ENCODE data around the gene MAP3K19. TPM values are rescaled to one million over a fixed set of nuclear protein-coding genes. Genes with fewer than 3 reads are reported as not detected.

MAP3K19 gene
- total RNA-seq, 1 experiment from 2014 or later: not detected

DNA sequence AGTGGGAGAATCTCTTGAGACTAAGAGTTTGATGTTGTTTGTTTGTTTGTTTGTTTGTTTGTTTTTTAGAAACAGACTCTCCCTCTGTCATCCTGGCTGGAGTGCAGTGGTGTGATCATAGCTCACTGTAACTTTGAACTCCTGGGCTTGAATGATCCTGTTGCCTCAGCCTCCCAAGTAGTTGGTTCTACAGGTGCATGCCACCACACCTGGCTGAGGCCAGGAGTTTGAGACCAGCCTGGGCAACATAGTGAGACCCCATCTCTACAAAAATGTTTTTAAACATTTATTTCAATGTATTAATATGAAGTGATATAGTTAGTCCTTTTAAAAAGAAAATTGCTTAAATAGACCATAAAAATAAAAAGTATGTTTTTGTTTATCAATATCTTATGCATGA is 35.6 kb downstream of the MAP3K19 start (continued):
- TF ChIP-seq, protein P1, sequence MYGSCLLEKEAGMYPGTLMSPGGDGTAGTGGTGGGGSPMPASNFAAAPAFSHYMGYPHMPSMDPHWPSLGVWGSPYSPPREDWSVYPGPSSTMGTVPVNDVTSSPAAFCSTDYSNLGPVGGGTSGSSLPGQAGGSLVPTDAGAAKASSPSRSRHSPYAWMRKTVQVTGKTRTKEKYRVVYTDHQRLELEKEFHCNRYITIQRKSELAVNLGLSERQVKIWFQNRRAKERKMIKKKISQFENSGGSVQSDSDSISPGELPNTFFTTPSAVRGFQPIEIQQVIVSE (CRISPR knock-in tag; IDR thresholded peaks at IDR 0.05; ENCODE audit: borderline replicate concordance): no peak
- TF ChIP-seq CREM (CRISPR knock-in tag; IDR thresholded peaks at IDR 0.05): no peak
- no peak for TF ChIP-seq PRRX2 (CRISPR knock-in tag; IDR thresholded peaks at IDR 0.05)
- TF ChIP-seq IRF2 (CRISPR knock-in tag; IDR thresholded peaks at IDR 0.05; ENCODE audit: borderline replicate concordance, low read depth): no peak
- TF ChIP-seq NR2C2 (CRISPR knock-in tag; IDR thresholded peaks at IDR 0.05): no peak
- TF ChIP-seq SOX15 (CRISPR knock-in tag; IDR thresholded peaks at IDR 0.05): no peak
- TF ChIP-seq ZNF219 (CRISPR knock-in tag; IDR thresholded peaks at IDR 0.05; ENCODE audit: borderline replicate concordance): no peak
- TF ChIP-seq OVOL2 (CRISPR knock-in tag; IDR thresholded peaks at IDR 0.05; ENCODE audit: borderline replicate concordance): no peak

DNA sequence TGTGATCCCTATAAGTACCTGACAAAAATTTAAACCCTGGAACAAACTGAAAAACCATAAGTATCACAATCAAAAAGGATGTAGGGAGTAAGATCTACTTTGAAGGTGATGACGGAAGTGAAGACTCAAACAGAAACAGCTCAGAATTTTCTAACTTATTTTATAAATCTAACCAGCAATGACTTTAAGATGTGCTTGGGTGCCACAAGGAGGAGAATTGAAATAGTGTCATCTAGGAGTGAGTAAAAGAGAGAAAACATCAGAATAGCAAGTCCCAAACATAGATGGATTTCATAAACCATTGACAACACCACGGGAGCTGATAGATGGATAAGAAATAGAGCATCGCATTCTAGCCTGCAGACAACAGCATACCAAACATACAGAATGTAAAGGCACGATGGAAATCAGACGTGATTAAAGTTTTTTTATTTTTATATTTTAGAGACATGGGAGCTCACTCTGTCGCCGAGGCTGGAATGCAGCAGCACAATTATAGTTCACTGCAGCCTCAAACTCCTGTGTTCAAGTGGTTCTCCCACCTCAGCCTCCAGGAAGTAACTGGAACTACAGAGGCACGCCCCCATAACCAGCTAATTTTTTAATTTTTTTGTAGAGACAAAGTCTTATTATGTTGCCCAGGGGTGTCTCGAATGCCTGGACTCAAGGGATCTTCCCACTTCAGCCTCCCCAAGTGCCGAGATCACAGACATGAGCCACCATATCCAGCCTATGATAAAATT is 36.9 kb downstream of the MAP3K19 start:
- Mint-ChIP-seq H3K36me3 (no peaks in the 10 kb centered on the region), H3K4me1 (peaks cover 19% of the 10 kb centered on the region), H3K9me3 (no peaks in the 10 kb centered on the region; the same call in 1 of the 2 replicates), H3K27me3 (ENCODE audit: low read depth) (no peaks in the 10 kb centered on the region), H3K4me3 (no peak overlapping the region), H3K27ac (no peak overlapping the region)
- no peak for ATAC-seq
- POLR2A ChIA-PET: interaction anchor here (0.6 kb wide), 1 partner anchor 589 kb away, joined by 3 read pairs; no protein-coding TSS in a partner anchor
- CTCF ChIA-PET: no interaction called here
- DNase-seq (ENCODE audit: low spot score): no peak
- no peak for TF ChIP-seq EMX1 (CRISPR knock-in tag; IDR thresholded peaks at IDR 0.05)

DNA sequence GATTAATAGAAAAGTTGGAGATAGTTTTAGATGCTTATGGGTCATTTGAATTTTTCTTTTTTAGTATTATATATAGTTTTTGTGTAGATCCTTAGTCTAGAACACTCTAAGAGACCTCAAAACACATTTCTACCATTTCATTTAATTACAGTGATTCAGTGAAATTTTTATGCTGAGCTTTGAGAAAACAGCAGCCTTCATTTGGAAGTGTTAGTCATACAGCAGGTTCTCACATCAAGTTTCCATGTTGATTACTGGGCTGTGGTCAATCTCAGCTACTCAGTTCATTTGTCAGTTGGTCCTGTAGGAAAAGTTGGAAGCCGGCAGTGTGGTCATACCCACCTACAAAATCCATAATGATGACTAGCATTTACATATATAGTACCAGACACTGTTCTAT is 37.9 kb downstream of the MAP3K19 start:
- TF ChIP-seq, protein P2, sequence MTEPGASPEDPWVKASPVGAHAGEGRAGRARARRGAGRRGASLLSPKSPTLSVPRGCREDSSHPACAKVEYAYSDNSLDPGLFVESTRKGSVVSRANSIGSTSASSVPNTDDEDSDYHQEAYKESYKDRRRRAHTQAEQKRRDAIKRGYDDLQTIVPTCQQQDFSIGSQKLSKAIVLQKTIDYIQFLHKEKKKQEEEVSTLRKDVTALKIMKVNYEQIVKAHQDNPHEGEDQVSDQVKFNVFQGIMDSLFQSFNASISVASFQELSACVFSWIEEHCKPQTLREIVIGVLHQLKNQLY (CRISPR knock-in tag; IDR thresholded peaks at IDR 0.05): no peak
- no peak for TF ChIP-seq PRRX2 (CRISPR knock-in tag; IDR thresholded peaks at IDR 0.05)
- no peak for TF ChIP-seq ELF4 (CRISPR knock-in tag; IDR thresholded peaks at IDR 0.05; ENCODE audit: low read depth)
- TF ChIP-seq, protein P3, sequence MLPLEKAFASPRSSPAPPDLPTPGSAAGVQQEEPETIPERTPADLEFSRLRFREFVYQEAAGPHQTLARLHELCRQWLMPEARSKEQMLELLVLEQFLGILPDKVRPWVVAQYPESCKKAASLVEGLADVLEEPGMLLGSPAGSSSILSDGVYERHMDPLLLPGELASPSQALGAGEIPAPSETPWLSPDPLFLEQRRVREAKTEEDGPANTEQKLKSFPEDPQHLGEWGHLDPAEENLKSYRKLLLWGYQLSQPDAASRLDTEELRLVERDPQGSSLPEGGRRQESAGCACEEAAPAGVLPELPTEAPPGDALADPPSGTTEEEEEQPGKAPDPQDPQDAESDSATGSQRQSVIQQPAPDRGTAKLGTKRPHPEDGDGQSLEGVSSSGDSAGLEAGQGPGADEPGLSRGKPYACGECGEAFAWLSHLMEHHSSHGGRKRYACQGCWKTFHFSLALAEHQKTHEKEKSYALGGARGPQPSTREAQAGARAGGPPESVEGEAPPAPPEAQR (CRISPR knock-in tag; IDR thresholded peaks at IDR 0.05): no peak
- TF ChIP-seq NFYB (CRISPR knock-in tag; conservative IDR thresholded peaks at IDR 0.05; ENCODE audit: low read depth): no peak
- TF ChIP-seq, protein P4, sequence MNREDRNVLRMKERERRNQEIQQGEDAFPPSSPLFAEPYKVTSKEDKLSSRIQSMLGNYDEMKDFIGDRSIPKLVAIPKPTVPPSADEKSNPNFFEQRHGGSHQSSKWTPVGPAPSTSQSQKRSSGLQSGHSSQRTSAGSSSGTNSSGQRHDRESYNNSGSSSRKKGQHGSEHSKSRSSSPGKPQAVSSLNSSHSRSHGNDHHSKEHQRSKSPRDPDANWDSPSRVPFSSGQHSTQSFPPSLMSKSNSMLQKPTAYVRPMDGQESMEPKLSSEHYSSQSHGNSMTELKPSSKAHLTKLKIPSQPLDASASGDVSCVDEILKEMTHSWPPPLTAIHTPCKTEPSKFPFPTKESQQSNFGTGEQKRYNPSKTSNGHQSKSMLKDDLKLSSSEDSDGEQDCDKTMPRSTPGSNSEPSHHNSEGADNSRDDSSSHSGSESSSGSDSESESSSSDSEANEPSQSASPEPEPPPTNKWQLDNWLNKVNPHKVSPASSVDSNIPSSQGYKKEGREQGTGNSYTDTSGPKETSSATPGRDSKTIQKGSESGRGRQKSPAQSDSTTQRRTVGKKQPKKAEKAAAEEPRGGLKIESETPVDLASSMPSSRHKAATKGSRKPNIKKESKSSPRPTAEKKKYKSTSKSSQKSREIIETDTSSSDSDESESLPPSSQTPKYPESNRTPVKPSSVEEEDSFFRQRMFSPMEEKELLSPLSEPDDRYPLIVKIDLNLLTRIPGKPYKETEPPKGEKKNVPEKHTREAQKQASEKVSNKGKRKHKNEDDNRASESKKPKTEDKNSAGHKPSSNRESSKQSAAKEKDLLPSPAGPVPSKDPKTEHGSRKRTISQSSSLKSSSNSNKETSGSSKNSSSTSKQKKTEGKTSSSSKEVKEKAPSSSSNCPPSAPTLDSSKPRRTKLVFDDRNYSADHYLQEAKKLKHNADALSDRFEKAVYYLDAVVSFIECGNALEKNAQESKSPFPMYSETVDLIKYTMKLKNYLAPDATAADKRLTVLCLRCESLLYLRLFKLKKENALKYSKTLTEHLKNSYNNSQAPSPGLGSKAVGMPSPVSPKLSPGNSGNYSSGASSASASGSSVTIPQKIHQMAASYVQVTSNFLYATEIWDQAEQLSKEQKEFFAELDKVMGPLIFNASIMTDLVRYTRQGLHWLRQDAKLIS (CRISPR knock-in tag; IDR thresholded peaks at IDR 0.05; ENCODE audit: borderline replicate concordance): no peak
- TF ChIP-seq ZNF263 (CRISPR knock-in tag; IDR thresholded peaks at IDR 0.05; ENCODE audit: low read depth): no peak
- TF ChIP-seq OVOL2 (CRISPR knock-in tag; IDR thresholded peaks at IDR 0.05; ENCODE audit: borderline replicate concordance): no peak
- no peak for TF ChIP-seq NFE2L1 (CRISPR knock-in tag; IDR thresholded peaks at IDR 0.05)
- TF ChIP-seq ZNF317 (CRISPR knock-in tag; IDR thresholded peaks at IDR 0.05; ENCODE audit: borderline replicate concordance, low read depth): no peak
- TF ChIP-seq, protein P5, sequence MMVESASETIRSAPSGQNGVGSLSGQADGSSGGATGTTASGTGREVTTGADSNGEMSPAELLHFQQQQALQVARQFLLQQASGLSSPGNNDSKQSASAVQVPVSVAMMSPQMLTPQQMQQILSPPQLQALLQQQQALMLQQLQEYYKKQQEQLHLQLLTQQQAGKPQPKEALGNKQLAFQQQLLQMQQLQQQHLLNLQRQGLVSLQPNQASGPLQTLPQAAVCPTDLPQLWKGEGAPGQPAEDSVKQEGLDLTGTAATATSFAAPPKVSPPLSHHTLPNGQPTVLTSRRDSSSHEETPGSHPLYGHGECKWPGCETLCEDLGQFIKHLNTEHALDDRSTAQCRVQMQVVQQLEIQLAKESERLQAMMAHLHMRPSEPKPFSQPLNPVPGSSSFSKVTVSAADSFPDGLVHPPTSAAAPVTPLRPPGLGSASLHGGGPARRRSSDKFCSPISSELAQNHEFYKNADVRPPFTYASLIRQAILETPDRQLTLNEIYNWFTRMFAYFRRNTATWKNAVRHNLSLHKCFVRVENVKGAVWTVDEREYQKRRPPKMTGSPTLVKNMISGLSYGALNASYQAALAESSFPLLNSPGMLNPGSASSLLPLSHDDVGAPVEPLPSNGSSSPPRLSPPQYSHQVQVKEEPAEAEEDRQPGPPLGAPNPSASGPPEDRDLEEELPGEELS (CRISPR knock-in tag; IDR thresholded peaks at IDR 0.05): no peak
- TF ChIP-seq, protein P6, sequence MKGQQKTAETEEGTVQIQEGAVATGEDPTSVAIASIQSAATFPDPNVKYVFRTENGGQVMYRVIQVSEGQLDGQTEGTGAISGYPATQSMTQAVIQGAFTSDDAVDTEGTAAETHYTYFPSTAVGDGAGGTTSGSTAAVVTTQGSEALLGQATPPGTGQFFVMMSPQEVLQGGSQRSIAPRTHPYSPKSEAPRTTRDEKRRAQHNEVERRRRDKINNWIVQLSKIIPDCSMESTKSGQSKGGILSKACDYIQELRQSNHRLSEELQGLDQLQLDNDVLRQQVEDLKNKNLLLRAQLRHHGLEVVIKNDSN (CRISPR knock-in tag; IDR thresholded peaks at IDR 0.05): no peak
- no peaks in the 10 kb centered on the region for H3K9me3 Mint-ChIP-seq
- H3K4me3 Mint-ChIP-seq: no peak overlapping the region
- DNase-seq (ENCODE audit: low spot score) (no peak), ATAC-seq (no peak)
- CTCF ChIA-PET: no interaction called here
- POLR2A ChIA-PET: no interaction called here
- no peak overlapping the region for H3K27ac Mint-ChIP-seq
- H3K4me1 Mint-ChIP-seq: peaks cover 22% of the 10 kb centered on the region
- H3K27me3 Mint-ChIP-seq (ENCODE audit: low read depth): peaks cover 6% of the 10 kb centered on the region
- H3K36me3 Mint-ChIP-seq: no peaks in the 10 kb centered on the region

Data from WTC11 (cell line).